BLaER1 treated with 17β-estradiol and CSF1 and Interleukin-3, amounts not matched to agents 10 nM and 100 nM (cell line): ENCODE results near the gene LCLAT1.
A peak's percentile ranks its signal among the peaks of the same experiment; 100 is the strongest.

ENCODE experiments used
- H3K27ac ChIP-seq, 11 experiments: shearing (Covaris generic); formaldehyde crosslinking; 2 replicates each; pipeline ENCODE4 v1.8.1; 2022
- H3K27me3 ChIP-seq, 11 experiments: shearing (Covaris generic); formaldehyde crosslinking; 2 replicates each; pipeline ENCODE4 v1.8.1; 2022
- H3K36me3 ChIP-seq, 11 experiments: shearing (Covaris generic); formaldehyde crosslinking; 2 replicates each; pipeline ENCODE4 v1.8.1; 2022
- H3K4me1 ChIP-seq, 10 experiments: shearing (Covaris generic); formaldehyde crosslinking; 2 replicates each; pipeline ENCODE4 v1.8.1; 2022
- H3K4me2 ChIP-seq, 11 experiments: shearing (Covaris generic); formaldehyde crosslinking; 2 replicates each; pipeline ENCODE4 v1.8.1; 2022
- H3K4me3 ChIP-seq, 10 experiments: shearing (Covaris generic); formaldehyde crosslinking; 2 replicates each; pipeline ENCODE4 v1.8.1; 2022
- H3K9ac ChIP-seq, 11 experiments: shearing (Covaris generic); formaldehyde crosslinking; 2 replicates each; pipeline ENCODE4 v1.8.1; 2022
- H3K9me3 ChIP-seq, 11 experiments: shearing (Covaris generic); formaldehyde crosslinking; replicated peaks in 1 of 11; 2 replicates each; pipeline ENCODE4 v1.8.1; 2022
- H4K20me1 ChIP-seq, 11 experiments: shearing (Covaris generic); formaldehyde crosslinking; 2 replicates each; pipeline ENCODE4 v1.8.1; 2022
- Cebpa-rat ChIP-seq, 11 experiments: shearing (Covaris generic); IDR thresholded peaks; 2 replicates each; pipeline ENCODE4 v1.8.1; 2022

LCLAT1 gene

DNA sequence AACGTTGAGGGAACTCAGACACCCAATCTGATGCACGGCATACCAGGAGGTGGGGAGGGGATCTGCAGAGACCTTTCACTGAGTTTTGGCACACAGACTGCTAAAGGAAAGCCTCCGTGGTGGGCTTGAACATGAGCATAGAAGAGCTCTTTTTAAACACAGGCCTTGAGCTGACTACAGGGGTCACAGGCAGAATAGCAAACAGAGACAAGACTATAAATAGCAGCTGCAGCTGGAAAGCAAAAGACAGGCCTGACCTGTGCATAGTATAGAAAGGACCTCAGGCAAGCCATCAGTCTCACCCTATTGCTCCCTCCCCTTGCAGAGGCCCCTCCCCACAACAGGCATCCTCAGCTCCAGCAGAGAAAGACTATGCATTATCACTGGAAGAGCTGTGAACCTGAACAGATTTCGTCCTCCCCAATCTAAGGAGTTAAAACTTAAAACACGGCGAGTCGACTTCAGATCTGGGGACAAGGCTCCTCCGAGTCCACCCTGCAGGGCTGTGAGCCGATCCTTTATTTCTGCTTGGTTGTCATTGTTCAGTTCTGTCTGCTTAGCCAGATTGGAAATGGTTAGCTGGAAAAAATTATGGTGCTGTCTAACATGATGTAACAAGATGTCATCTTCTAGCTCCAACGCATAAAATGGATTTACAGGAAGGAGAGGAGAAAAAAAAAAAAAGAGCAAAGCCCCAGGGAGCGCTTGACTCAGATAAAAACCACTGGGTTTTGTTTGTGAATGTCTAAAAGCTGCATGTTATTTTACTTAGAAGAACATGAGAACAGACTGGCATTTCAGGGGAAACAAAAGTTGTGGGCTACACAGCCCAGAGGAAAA, 25.2 kb upstream of the LCLAT1 start:
- Histone ChIP-seq H4K20me1 (no peaks in the 10 kb centered on the region), H3K27me3 (no peaks in the 10 kb centered on the region), H3K9me3 (no peaks in the 10 kb centered on the region), H3K4me3 (peak overlapping the region in 7 of 10 experiments; percentile 13 to 48 (median 32); a peak in 8 of 20 replicates), H3K27ac (peak overlapping the region in 10 of 11 experiments; percentile 2 to 77 (median 54); a peak in 20 of 22 replicates), H3K36me3 (no peaks in the 10 kb centered on the region), H3K4me2 (peak overlapping the region; percentile 68 to 88 (median 78)), H3K4me1 (peaks cover 26 to 36% (median 32%) of the 10 kb centered on the region in 10 experiments), H3K9ac (peak overlapping the region in 10 of 11 experiments; percentile 7 to 70 (median 44); a peak in 15 of 22 replicates)
- no peak for TF ChIP-seq Cebpa-rat (IDR thresholded peaks at IDR 0.05)

DNA sequence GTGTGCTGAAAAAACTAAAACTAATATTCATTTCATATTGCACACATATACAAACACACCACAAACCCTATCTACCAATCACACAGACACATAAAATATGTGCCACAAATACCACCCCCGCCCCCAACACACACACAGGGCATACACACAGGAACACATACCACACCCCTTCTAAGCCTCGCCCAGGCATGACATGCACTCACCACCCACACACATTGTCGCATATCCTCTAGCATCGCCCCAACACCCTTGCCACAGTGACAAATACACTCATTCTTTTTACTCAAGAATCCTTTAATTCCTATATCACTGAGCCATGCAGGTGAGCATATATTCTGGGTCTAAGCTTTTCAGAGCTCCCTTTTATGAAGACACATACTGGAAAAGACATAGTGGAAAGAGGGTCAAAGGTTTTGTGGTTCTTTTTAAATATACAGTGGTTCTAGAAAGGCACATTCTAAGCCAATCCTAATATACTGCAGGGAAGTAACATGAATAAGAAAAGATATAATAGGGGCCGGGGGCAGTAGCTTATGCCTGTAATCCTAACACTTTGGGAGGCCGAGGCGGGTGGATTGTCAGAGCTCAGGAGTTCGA, 24.5 kb upstream of the LCLAT1 start:
- no peaks in the 10 kb centered on the region for H3K36me3 ChIP-seq
- H3K27ac ChIP-seq: peak overlapping the region in 10 of 11 experiments; percentile 2 to 77 (median 54); a peak in 20 of 22 replicates
- no peaks in the 10 kb centered on the region for H4K20me1 ChIP-seq
- H3K4me2 ChIP-seq: peak overlapping the region; percentile 68 to 88 (median 78)
- H3K4me1 ChIP-seq: peaks cover 24 to 33% (median 31%) of the 10 kb centered on the region in 10 experiments
- TF ChIP-seq Cebpa-rat (IDR thresholded peaks at IDR 0.05): no peak
- H3K9ac ChIP-seq: peak overlapping the region in 10 of 11 experiments; percentile 7 to 70 (median 44); a peak in 15 of 22 replicates
- H3K27me3 ChIP-seq: no peaks in the 10 kb centered on the region
- H3K4me3 ChIP-seq: peak overlapping the region in 6 of 10 experiments; percentile 13 to 48 (median 34); a peak in 7 of 20 replicates
- H3K9me3 ChIP-seq: no peaks in the 10 kb centered on the region

DNA sequence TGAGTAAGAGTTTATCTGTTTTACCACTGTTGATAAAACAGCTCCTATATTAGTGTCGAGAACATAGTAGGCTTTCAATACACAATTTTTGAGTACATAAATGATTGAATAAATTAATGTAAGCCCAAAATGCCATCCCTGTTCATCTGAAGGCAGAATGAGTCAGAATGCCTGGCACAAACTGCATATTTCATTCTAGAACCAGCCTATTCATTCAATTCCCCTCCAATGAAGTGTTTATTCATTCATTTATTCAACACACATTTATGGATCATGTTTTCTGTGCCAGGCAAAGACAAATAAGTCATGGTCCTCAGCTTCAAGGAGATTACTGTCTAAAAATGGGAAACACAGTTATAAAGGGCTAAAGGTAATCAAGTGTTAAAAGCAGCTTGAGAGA, 22.8 kb upstream of the LCLAT1 start:
- peaks cover 26 to 36% (median 33%) of the 10 kb centered on the region in 10 experiments for H3K4me1 ChIP-seq
- H3K4me2 ChIP-seq: no peak overlapping the region
- TF ChIP-seq Cebpa-rat (IDR thresholded peaks at IDR 0.05): no peak
- H3K9me3 ChIP-seq: no peaks in the 10 kb centered on the region
- no peak overlapping the region for H3K4me3 ChIP-seq
- H3K27me3 ChIP-seq: no peaks in the 10 kb centered on the region
- H3K27ac ChIP-seq: no peak overlapping the region
- H4K20me1 ChIP-seq: no peaks in the 10 kb centered on the region
- no peak overlapping the region for H3K9ac ChIP-seq
- H3K36me3 ChIP-seq: no peaks in the 10 kb centered on the region

DNA sequence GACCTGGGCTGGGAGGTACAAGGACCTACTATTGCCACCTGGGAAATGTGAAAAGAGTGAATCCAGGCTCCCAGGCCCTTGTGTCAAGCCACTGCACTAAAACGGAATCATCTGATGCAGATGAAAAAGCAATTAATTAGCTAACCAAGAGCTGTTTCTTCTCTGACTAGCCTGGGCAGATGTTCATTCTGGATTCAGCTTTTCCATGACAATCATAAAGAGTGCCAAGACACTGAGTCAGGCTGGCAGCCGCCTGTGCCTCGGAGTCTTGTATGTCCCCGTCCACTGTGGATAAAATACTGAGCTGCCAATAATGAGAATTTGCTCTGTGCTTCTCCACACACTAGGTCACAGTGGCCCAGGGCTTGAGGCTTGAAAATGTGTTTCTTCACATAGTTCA, 21.7 kb upstream of the LCLAT1 start:
- Histone ChIP-seq H3K4me2 (no peak overlapping the region), H3K4me1 (peaks cover 26 to 36% (median 33%) of the 10 kb centered on the region in 10 experiments), H3K27ac (no peak overlapping the region), H3K36me3 (no peaks in the 10 kb centered on the region), H3K9me3 (no peaks in the 10 kb centered on the region), H3K27me3 (no peaks in the 10 kb centered on the region), H3K9ac (no peak overlapping the region), H4K20me1 (no peaks in the 10 kb centered on the region), H3K4me3 (no peak overlapping the region)
- TF ChIP-seq Cebpa-rat (IDR thresholded peaks at IDR 0.05): no peak

DNA sequence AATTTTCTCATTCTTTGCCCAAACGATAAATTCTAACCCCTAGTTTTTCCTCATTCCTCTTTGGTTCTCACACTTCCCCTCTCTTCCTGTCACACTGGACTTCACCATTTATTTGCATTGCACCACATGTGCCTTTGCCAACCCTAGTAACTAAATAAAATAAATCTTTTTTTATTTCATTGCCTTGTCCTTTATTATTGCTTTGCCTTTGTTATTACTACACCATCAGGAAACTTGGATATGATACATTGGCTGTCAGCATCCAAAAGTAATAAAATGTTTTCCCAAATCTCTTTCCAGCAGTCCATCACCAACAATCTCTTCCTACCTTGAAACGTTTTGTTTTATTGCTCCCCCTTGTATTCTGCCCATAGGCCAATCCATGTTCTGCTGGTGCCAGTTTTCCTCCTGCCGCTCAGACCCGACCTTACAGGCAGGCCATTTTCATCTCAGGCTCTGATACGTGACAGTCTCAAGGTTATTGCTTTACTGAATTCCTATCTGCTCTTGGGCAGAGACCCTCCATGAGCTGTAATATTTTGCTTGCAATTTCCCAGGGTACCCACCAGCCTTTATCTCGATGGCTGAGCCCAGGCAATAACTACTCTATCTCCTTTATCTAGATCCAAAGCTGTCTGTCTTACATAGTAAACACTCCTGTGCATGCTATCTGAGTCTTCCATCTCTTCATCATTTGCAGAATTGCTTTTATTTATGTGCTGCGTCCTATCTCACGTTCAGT, 19.3 kb upstream of the LCLAT1 start:
- no peak overlapping the region for H3K4me3 ChIP-seq
- no peak for TF ChIP-seq Cebpa-rat (IDR thresholded peaks at IDR 0.05)
- no peak overlapping the region for H3K27ac ChIP-seq
- H3K4me1 ChIP-seq: peaks cover 6 to 15% (median 11%) of the 10 kb centered on the region in 10 experiments
- no peaks in the 10 kb centered on the region for H3K27me3 ChIP-seq
- no peak overlapping the region for H3K9ac ChIP-seq
- H3K9me3 ChIP-seq: no peaks in the 10 kb centered on the region
- no peaks in the 10 kb centered on the region for H3K36me3 ChIP-seq
- H4K20me1 ChIP-seq: no peaks in the 10 kb centered on the region
- H3K4me2 ChIP-seq: no peak overlapping the region

DNA sequence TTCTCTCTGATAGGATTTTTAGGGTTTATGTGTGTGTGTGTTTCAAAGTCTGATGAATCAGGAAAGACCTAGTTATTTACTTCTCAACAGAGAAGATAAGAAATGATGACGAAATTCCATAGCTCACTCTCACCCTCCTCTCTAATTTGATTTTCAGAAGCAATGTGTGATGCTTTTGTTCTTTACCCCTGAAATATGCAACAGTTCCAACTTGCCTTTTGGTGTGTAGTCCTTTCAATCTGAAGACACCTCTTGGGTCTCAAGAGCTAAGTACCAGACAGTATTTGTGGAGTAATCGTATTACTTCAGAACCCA, 18.7 kb upstream of the LCLAT1 start:
- peaks cover 1 to 10% (median 6%) of the 10 kb centered on the region in 10 experiments; a peak in 18 of 20 replicates for H3K4me1 ChIP-seq
- no peaks in the 10 kb centered on the region for H4K20me1 ChIP-seq
- H3K9ac ChIP-seq: no peak overlapping the region
- H3K27ac ChIP-seq: no peak overlapping the region
- H3K4me3 ChIP-seq: no peak overlapping the region
- H3K27me3 ChIP-seq: no peaks in the 10 kb centered on the region
- peak overlapping the region in 2 of 11 experiments; percentile 17 to 25; a peak in 1 of 22 replicates for H3K4me2 ChIP-seq
- H3K9me3 ChIP-seq: no peaks in the 10 kb centered on the region
- no peaks in the 10 kb centered on the region for H3K36me3 ChIP-seq
- TF ChIP-seq Cebpa-rat (IDR thresholded peaks at IDR 0.05): no peak

DNA sequence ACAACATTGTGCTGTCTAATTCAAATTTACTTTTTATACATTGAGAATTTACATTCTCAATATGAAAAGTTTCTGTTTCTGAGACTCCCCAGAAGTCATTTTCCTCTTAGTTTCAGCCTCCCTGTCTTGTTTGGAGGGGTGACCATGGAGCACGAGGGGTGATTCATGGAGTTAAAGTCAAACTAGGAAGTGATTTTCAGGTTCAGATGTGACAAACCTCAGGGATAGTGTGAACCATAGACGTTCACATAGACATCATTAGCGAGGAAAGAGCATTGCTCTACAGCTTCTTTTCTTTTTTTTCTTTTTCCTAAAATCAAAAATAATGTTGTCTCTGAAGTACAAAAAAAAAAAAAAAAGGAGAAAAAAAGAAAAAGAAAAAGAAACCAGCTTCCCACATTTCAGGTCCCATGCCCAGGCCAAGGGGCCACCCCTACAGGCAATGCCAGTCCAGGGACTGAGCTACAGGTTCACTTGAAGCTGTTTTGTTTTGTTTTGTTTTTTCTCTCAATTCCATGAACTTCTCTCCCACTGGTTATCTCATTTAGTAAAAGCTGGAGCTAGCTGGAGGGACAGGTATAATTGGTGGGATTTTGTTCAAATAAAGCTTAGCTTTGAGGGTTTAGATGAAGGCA, 18.1 kb upstream of the LCLAT1 start:
- H3K9me3 ChIP-seq: no peaks in the 10 kb centered on the region
- H4K20me1 ChIP-seq: no peaks in the 10 kb centered on the region
- no peak for TF ChIP-seq Cebpa-rat (IDR thresholded peaks at IDR 0.05)
- peak overlapping the region in 2 of 11 experiments; percentile 17 to 25; a peak in 1 of 22 replicates for H3K4me2 ChIP-seq
- peaks cover 0 to 9% (median 0%) of the 10 kb centered on the region in 10 experiments; a peak in 4 of 20 replicates for H3K4me1 ChIP-seq
- H3K36me3 ChIP-seq: no peaks in the 10 kb centered on the region
- no peaks in the 10 kb centered on the region for H3K27me3 ChIP-seq
- H3K9ac ChIP-seq: no peak overlapping the region
- no peak overlapping the region for H3K4me3 ChIP-seq
- no peak overlapping the region for H3K27ac ChIP-seq

DNA sequence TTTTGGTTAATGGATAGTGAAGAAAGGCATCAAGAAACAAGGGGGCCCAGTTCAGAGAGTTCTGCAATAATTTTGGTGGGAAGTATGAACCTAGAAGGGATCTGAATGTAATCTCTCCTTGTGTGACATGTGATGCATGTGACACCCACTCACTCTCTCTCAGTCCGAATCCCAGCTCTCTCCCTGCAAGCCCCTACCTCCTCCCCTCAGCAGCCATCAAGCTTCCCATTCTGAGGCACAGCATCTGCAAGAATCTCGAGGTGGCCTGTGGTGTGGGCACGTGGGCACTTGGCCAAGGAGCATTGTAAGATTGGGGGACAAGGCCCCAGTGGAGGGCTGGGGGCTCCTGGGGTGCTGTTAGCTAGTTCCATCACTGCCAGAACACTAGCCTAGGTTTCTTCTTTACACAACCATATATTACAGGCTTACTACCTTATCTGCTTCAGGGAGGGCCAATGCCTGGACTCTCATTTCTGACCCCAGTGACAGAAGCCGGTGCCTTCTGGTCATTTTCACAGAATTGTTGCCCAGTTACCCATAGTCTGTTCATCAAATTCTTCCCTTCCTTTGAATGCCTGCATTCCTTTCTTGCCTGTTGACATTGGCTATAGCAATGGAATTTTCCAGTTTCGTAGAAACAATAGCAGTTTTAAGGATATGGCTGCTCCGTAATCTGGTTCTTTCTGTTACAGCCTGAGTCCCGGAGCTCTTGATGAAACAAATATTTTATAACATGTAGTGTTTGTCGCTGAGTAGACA, 13.3 kb upstream of the LCLAT1 start:
- no peaks in the 10 kb centered on the region for H4K20me1 ChIP-seq
- no peaks in the 10 kb centered on the region for H3K27me3 ChIP-seq
- no peaks in the 10 kb centered on the region for H3K9me3 ChIP-seq
- H3K4me3 ChIP-seq: no peak overlapping the region
- no peak overlapping the region for H3K9ac ChIP-seq
- no peak overlapping the region for H3K27ac ChIP-seq
- H3K4me1 ChIP-seq: peaks cover 0 to 32% (median 7%) of the 10 kb centered on the region in 10 experiments; a peak in 10 of 20 replicates
- TF ChIP-seq Cebpa-rat (IDR thresholded peaks at IDR 0.05): no peak
- H3K4me2 ChIP-seq: no peak overlapping the region
- no peaks in the 10 kb centered on the region for H3K36me3 ChIP-seq
